OCI-M2 (cell line): ENCODE results near the gene SIGLEC10.
A peak's percentile ranks its signal among the peaks of the same experiment; 100 is the strongest.

Experiments
- DNase-seq: peaks from one replicate; lab custom pipeline; 2025; ENCODE audit not compliant: unreplicated experiment; lab: John Stamatoyannopoulos, UW

The SIGLEC10 gene

DNA sequence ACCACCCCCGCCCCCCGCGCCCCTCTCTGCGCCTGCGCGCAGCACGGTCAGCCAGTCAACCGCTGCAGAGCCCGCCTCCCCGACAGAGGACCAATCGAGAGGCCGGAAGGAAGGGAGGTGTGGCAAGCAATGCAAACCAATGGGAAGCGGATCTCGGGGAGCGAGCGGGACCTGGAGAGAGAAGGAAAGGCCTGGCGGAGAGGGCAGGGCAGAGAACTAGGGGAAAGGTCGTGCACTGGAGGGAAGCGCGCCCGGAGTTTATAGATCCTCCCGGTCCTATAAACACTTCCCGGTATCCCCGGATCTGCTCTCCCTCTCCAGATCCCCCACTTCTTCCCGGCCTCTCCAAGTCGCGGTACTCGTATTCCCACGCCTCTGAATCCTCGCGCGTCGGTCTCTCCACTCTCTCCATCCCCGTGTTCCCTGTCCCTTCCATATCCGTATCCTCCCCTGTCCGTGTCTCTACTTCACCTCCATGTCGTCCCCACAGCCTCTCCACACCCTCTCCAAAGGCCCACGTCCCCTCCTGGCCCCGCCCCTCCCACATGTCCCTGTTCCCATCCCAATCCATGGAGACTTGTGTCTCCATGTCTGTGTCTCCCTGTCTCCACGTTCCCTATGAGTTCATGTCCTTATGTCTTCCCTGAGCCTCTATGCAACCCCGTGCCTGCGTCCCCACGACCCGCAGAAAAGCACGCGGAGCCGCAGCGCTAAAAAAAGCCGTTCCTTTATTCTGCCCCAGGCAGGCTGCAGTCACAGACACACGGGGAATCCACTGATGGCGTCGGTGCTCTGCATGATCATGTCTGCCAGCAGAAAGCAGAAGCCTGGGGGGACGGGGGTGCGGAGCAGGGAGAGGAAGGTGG, 50.8 kb downstream of the SIGLEC10 start:
- DNase-seq = peak; percentile 76

DNA sequence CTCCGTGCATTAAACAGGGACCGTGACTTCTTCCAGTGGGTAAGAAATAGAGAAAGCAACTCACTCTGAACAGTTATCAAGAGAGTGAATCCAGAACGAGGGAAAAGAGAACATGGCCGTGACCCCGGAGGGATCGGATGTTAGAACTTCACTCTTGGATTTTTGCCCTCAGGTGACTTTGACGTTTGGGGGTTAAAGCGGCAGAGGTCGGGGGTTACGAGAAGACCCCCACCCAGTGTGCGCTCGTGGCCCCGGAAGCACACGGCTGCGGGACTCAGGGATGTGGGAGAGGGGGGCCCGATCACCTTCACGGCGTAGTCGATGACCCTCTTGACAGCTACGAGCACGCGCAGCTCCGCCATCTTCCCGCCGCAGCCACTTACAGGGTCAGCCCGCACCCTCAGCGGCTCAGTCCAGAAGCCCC, 51.5 kb downstream of the SIGLEC10 start, which contains the start of gene ETFB:
ETFB (minus strand) TSS at position 424 of the 424 bp plus-strand sequence; CDS start at position 362, 62 bp downstream.
- DNase-seq = no peak

DNA sequence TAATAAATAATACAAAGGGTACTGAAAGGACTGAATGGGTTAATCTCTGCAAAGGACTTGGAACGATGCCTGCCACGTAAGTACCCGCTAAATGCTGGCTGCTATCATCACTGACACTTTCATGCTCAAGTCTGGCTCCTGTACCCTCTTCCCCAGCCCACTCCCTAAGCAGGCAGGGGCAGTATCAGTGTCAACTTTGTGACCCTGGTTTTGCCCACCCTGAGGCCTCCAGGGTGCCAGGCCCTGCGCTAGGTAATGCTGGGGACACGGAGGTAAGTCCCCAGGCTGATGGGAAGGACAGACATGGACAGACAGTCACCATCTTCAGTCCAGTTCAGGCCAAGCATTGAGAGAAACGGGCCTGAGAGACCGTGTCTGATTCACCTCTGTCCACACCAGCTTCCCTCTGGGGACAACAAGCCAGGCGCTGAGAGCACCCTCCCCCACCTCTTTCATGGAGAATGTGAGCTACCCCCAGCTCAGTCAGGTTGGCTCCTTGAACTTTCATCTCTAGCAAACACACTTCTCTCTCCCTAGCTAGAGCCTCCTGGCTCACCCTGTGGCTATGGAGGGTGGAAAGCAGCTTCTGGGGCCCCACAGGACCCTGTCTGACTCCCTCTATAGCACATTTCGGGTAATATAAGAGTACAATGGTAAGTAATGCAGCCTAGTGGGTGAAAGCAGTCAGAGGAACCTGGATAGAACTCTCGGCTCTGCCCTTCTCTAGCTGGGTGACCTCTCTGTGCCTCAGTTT, 52.1 kb downstream of the SIGLEC10 start:
- peak; percentile 59 for DNase-seq

DNA sequence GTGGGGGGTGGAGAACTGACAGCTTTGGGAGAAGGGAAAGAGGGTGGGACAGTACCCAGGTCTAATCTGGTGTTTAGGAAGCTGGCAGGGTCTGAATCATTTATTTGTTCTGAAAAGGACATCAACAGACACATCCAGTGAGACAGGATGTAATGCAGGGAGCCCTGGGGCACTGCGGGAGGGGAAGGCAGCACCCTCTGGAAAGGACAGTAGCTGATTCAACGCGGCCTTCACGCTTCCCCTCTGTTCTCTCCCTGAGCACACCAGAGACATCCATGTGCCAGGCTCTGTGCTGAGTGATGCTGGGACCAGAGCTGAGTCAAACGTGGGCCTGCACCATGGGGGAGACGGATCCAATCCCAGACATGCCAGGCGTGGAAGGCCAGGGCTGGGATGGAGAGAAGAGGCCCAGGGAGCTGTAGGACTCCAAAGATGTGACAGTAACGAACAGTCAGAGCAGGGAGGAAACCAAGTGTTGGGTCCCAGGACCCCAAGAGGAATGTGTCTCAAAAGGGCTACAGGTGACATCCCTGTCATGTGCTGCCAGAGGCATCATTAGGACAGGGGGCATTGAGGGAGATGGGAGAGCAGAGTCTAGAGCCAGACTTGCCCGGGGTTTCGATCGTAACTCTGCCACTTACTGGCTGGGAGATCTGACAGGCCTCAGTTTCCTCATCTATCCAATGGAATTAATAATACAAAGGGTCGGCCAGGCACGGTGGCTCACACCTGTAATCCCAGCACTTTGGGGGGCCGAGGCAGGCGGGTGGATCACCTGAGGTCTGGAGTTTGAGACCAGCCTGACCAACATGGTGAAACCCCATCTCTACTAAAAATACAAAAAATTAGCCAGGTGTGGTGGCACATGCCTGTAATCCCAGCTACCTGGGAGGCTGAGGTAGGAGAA, 53.0 kb downstream of the SIGLEC10 start:
- no peak for DNase-seq

DNA sequence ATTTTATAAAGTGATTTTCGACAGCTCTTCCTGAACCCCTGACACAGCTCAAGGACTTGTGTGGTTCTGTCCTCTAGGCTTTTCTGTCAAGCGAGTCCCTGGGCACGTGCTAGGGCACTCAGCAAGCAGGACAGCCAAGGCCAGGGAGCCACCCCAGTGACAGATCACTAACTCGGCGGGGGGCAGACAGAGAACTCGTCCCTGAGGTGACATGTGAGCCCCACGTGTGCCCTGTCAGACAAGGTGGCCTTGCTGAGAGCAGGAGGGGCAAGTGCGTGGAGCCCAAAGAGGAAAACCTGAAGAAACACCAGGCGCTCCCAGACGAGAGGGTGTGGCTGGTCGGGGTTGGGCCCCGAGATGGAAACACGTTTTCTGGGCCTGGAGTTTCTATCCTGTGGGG, 56.2 kb downstream of the SIGLEC10 start:
- DNase-seq = no peak
